Measurements from ENCODE around the gene LRMDA.

LRMDA gene

DNA sequence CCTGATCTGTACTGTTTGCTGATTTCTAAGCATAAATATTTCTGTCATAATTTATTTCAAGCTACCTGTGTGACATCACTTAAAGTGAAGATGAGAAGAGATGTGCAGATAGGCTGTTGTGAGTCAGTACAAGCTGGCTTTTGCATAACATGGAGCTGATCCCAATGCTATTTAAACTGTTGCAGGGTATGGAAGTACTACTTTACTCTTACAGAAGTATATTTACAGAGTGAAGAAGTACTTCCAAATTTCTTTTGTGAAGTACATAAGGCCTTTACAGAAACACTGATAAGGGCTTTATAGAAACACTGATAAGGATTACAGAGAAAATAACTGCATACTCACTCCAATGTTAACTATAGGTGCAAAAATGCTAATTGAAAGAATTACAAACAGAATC, 911.6 kb downstream of the LRMDA start:
- no peaks in the 10 kb centered on the region for H3K27me3 ChIP-seq (ENCODE audit: control insufficient read depth, insufficient read depth, low read length)
- H3K4me3 ChIP-seq (ENCODE audit: low read depth, low read length) = no peak overlapping the region
- no peak overlapping the region for H3K27ac ChIP-seq
- no peaks in the 10 kb centered on the region for H3K79me2 ChIP-seq
- no peaks in the 10 kb centered on the region for H3K36me3 ChIP-seq (ENCODE audit: control insufficient read depth, insufficient read depth, low read length)
- no peaks in the 10 kb centered on the region for H3K9me3 ChIP-seq (ENCODE audit: control insufficient read depth, low read length)
- H3K4me1 ChIP-seq = no peaks in the 10 kb centered on the region
- no peak overlapping the region for H2AFZ ChIP-seq
- TF ChIP-seq, protein P1, sequence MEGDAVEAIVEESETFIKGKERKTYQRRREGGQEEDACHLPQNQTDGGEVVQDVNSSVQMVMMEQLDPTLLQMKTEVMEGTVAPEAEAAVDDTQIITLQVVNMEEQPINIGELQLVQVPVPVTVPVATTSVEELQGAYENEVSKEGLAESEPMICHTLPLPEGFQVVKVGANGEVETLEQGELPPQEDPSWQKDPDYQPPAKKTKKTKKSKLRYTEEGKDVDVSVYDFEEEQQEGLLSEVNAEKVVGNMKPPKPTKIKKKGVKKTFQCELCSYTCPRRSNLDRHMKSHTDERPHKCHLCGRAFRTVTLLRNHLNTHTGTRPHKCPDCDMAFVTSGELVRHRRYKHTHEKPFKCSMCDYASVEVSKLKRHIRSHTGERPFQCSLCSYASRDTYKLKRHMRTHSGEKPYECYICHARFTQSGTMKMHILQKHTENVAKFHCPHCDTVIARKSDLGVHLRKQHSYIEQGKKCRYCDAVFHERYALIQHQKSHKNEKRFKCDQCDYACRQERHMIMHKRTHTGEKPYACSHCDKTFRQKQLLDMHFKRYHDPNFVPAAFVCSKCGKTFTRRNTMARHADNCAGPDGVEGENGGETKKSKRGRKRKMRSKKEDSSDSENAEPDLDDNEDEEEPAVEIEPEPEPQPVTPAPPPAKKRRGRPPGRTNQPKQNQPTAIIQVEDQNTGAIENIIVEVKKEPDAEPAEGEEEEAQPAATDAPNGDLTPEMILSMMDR (IDR thresholded peaks at IDR 0.05) = no peak
- H3K9ac ChIP-seq = no peak overlapping the region
- no peak overlapping the region for H3K4me2 ChIP-seq (ENCODE audit: low read length)

DNA sequence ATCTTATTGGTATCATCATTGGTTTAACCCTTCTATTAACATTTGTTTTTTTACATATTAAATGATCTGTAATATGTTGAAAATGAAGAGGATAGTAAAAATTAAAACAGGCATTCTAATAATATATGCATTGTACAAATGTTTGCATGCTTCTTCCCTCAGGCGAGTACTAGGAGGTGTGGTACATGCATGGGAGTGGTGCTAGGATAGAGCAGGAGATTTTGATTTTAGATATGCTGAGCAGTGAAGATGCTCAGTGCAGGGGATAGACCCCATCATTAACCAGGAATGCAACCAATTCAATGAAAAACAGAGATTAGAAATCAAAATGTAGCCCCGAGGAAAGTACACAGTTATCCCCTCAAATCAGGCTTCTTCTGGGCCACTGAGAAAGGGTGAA, 916.4 kb downstream of the LRMDA start:
- Histone ChIP-seq H3K9me3 (ENCODE audit: control insufficient read depth, low read length) (no peaks in the 10 kb centered on the region), H2AFZ (no peak overlapping the region), H3K36me3 (ENCODE audit: control insufficient read depth, insufficient read depth, low read length) (no peaks in the 10 kb centered on the region), H3K4me2 (ENCODE audit: low read length) (no peak overlapping the region), H3K4me1 (no peaks in the 10 kb centered on the region), H3K79me2 (no peaks in the 10 kb centered on the region), H3K9ac (no peak overlapping the region), H3K27ac (no peak overlapping the region), H3K27me3 (ENCODE audit: control insufficient read depth, insufficient read depth, low read length) (no peaks in the 10 kb centered on the region), H3K4me3 (ENCODE audit: low read depth, low read length) (no peak overlapping the region)
- TF ChIP-seq, protein P1 (IDR thresholded peaks at IDR 0.05) = no peak

DNA sequence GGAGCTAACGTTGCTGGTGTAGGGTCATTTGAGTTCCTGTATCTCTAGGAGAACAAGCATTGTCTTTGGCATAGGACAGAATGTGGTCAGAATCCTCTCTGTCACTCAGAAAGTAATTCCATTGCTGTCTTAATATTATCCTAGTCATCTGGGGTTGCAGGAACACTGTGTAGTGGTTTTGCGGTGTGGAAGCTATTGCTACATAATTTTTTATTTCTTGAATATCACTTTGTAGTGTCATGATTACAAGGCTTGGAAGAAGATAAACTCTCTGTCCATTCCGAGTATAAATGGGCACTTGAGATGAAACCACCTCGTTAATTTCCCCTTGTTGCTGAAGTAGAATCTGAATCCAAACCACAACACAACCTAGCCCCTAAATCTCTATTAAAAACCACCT, 919.2 kb downstream of the LRMDA start:
- no peaks in the 10 kb centered on the region for H3K9me3 ChIP-seq (ENCODE audit: control insufficient read depth, low read length)
- TF ChIP-seq, protein P1 (IDR thresholded peaks at IDR 0.05) = no peak

GRCh38 chr10:76352300-76352699, 920.9 kb downstream of the LRMDA start:
- Histone ChIP-seq H3K27me3 (ENCODE audit: control insufficient read depth, insufficient read depth, low read length) (no peaks in the 10 kb centered on the region), H3K9me3 (ENCODE audit: control insufficient read depth, low read length) (no peaks in the 10 kb centered on the region), H3K4me2 (ENCODE audit: low read length) (no peak overlapping the region), H3K36me3 (ENCODE audit: control insufficient read depth, insufficient read depth, low read length) (no peaks in the 10 kb centered on the region), H3K4me3 (ENCODE audit: low read depth, low read length) (no peak overlapping the region), H3K4me1 (no peaks in the 10 kb centered on the region), H3K27ac (no peak overlapping the region), H3K79me2 (no peaks in the 10 kb centered on the region), H2AFZ (no peak overlapping the region), H3K9ac (no peak overlapping the region)
- TF ChIP-seq, protein P1 (IDR thresholded peaks at IDR 0.05) = no peak

More for the DNA sequence above, 919.2 kb downstream of the LRMDA start:
- H3K9ac ChIP-seq = no peak overlapping the region
- no peaks in the 10 kb centered on the region for H3K36me3 ChIP-seq (ENCODE audit: control insufficient read depth, insufficient read depth, low read length)
- H3K4me3 ChIP-seq (ENCODE audit: low read depth, low read length) = no peak overlapping the region
- no peaks in the 10 kb centered on the region for H3K27me3 ChIP-seq (ENCODE audit: control insufficient read depth, insufficient read depth, low read length)
- H3K4me1 ChIP-seq = no peaks in the 10 kb centered on the region
- H3K4me2 ChIP-seq (ENCODE audit: low read length) = no peak overlapping the region
- H3K79me2 ChIP-seq = no peaks in the 10 kb centered on the region
- H2AFZ ChIP-seq = no peak overlapping the region
- H3K27ac ChIP-seq = no peak overlapping the region

DNA sequence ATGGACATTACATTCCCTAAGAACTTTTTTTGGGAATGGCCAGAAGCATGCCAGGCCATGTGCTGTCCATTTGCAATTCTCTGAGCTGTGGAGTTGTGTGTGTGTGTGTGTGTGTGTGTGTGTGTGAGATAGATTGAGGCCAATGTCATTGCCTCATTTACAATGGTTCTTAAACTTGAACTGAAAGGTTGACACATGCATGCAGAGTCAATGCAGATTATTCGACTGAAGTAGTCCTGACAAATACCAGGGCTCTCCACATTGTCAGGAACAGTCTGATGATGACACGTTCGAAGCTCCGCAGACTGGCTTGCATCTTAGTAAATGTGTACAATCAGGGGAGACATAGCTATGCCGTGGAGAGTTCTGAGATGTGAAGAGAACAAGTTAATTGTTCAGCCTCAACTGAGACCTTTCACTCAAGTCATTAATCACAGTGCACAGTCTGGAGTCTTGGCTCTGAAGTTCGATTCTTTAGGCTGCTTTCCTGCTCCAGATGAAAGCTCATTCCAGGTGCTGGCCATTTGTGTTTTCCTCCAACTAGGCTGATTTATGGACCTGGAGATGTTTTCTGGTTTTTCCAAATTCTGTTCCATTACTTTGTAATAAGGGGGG, 921.9 kb downstream of the LRMDA start:
- Histone ChIP-seq H2AFZ (no peak overlapping the region), H3K27ac (no peak overlapping the region), H3K4me2 (ENCODE audit: low read length) (no peak overlapping the region), H3K4me1 (no peaks in the 10 kb centered on the region), H3K79me2 (no peaks in the 10 kb centered on the region), H3K4me3 (ENCODE audit: low read depth, low read length) (no peak overlapping the region), H3K9ac (no peak overlapping the region), H3K9me3 (ENCODE audit: control insufficient read depth, low read length) (no peaks in the 10 kb centered on the region), H3K27me3 (ENCODE audit: control insufficient read depth, insufficient read depth, low read length) (no peaks in the 10 kb centered on the region), H3K36me3 (ENCODE audit: control insufficient read depth, insufficient read depth, low read length) (no peaks in the 10 kb centered on the region)
- TF ChIP-seq, protein P1 (IDR thresholded peaks at IDR 0.05) = no peak

Data from parathyroid adenoma (tissue), 2 donors.